NCI-H1417 treated with DMSO at 0.1 percent for 48 hours (cell line): ENCODE measurements around the gene H6PD.
A peak's percentile ranks its signal among the peaks of the same experiment; 100 is the strongest.

ENCODE experiments used
- DNase-seq: peaks from one replicate; lab custom pipeline; 2025; lab: John Stamatoyannopoulos, UW

H6PD gene

GRCh38 chr1:9234223-9235095, at the start of gene H6PD:
Gene H6PD (plus strand): TSS chr1:9234774. CDS start chr1:9244935, 10,161 bp downstream.
- DNase-seq = no peak

- no peak for DNase-seq
These were observed 48.3 kb upstream of the H6PD start for GRCh38 chr1:9186082-9186859.

GRCh38 chr1:9187004-9187403, 47.6 kb upstream of the H6PD start:
- DNase-seq = no peak

GRCh38 chr1:9190234-9190633, 44.3 kb upstream of the H6PD start:
- DNase-seq = no peak

DNA sequence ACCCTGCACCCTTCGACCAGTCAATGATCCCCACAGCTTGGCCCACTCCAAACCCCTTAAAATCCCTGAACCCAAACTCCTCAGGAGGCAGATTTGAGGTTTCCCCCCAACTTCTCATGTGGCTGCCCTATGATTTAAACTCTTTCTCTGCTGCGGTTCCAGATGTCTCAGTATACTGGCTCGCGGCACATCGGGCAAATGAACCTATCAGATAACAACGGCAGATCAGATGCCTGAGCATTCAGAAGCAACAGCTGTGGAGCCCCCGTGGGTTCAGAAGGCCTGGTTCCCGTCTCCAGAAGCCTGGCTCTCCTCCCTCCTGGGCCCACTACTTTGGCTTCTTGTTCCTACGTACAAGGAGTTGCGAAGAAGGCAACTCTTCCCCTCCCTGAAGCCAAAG, 43.3 kb upstream of the H6PD start:
- DNase-seq = no peak

GRCh38 chr1:9192578-9193232, 41.9 kb upstream of the H6PD start:
- no peak for DNase-seq

DNA sequence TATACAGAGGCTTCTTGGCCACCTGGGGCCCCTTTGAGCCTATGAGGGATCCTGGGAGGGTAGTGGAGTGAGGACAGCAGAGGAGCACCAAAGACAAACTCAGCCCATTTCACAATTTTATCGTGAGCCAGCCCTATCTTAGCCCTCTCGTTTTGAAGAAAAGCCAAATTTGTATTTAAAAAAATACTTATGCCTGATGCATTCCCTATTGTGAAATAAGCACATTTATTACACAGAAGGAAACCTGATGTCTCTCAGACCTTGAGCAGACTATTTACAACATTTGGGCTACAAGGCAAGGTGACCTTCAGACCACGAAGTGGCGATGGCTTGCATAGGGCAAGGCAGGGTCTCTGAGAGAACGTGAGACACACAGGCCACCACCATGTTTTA, 41.3 kb upstream of the H6PD start:
- DNase-seq = no peak

DNA sequence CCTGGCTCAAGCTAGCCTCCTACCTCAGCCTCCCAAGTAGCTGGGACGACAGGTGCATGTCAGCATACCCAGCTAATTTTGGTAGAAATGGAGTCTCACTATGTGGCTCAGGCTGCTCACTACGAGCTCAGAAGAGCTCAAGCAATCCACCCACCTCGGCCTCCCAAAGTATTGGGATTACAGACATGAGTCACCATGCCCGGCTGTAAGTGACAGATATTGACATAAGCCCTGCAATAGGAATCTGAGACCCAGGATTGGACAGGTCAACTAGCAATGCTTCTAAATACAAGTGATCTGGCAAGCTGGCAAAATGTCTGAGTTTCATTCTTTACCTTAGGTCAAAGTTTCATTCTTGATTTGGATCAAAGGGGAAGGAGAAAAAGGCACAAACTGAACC, 40.5 kb upstream of the H6PD start:
- no peak for DNase-seq

DNA sequence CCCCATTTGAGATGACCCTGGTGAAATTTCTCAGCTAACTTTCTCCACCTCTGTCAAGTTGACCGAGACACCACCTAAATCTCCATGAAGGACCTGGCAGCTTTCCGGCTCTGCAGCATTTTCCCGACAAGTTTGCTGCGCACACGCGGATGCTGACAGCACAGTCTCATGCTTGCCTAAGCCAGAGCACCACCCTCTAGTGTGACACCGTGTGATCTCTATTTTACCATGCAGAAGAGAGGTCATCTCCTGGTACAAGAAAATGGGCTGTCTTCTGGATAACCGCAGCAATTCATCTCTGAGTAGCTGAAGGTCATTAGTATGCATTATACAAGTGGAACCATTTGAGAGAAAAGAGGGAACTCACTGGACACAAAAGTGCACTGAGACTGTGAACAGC, 38.9 kb upstream of the H6PD start:
- no peak for DNase-seq

GRCh38 chr1:9196129-9197040, 38.2 kb upstream of the H6PD start:
- peak; percentile 7 for DNase-seq

DNA sequence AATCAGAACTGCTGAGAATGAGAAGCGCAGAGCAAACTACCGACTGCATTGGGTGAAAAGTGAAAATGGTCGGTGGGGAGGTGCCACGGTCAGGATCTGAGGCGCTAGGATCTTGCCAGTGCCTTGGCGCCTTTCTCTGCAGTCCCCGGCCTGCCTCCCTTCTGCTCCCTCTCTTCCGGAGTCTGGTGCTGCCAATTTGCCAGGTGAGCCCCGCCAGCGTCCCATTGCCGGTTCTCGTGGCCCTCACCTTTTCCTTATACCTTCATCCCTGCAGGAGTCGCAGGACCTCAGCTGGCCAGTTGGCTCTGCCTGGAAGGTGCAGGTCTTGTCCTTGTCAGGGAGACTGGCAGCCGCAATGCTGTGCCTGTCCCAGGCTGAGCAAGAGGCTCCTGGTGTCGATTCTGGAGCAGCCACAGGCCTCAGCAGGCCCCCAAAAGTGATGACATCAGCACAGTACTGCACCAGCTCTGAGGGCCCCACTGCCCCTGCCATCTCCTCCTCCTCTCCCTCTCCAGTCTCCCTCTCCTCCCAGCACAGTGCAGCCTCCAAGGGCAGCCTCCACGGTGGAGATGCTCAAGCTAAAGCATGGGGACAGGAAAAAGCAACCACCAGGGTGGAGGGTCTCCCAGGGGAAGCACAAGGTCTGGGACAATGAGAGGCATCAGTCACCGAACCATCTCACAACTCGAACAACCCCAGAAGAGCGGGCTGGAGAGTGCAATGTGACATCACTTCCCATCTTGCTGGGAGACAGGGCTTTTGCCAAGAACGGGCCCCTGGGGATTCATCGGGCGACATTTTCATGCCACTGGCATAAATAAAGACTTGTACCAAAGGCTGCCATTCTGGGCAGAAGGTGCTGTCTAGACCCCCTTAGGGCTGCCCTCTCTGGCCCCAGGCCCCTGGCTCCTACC, 37.1 kb upstream of the H6PD start:
- no peak for DNase-seq

- DNase-seq = no peak
These were observed 35.8 kb upstream of the H6PD start for GRCh38 chr1:9198538-9199361.

GRCh38 chr1:9200441-9200840, 34.1 kb upstream of the H6PD start:
- no peak for DNase-seq

DNA sequence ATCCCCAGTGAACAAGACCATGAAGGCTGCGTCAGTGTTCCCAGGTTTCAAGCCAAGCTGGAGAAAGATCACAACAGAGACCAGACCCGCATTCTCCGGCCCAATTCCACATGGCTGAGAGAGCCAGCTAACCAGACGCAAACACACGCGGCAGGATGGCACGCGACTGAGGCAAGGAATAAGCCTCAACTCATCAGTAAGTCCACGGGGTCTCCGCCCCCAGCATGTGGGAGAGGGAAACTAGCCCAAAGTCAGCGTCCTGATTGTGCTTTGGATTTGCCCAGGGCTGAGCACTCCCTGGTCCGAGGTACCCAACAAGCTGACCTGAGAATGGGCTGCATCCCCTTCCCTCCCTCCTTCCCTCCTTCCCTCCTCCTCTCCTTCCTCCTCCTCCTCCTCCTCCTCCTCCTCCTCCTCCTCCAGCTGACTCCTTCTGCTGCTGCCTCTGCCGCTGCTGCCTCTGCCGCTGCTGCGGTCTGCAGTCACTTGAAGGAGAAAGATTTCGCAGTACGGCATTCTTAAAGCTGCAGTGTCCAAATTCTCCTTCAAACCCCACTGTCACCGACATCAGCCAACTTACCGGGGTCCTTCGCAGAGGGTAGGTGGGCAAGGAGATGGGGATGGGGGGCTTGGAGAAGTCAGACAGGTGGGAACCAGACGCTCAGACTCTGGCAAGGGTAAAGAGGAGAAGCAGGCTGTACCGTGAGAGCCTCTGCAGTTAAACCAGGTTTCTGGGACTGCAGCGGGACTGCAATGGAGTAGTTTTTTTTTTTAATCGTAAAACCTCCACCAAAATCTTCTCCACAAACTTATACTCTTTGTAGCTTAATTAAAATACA, 33.0 kb upstream of the H6PD start:
- DNase-seq = no peak

- no peak for DNase-seq
These were observed 32.2 kb upstream of the H6PD start for GRCh38 chr1:9202240-9202870.

DNA sequence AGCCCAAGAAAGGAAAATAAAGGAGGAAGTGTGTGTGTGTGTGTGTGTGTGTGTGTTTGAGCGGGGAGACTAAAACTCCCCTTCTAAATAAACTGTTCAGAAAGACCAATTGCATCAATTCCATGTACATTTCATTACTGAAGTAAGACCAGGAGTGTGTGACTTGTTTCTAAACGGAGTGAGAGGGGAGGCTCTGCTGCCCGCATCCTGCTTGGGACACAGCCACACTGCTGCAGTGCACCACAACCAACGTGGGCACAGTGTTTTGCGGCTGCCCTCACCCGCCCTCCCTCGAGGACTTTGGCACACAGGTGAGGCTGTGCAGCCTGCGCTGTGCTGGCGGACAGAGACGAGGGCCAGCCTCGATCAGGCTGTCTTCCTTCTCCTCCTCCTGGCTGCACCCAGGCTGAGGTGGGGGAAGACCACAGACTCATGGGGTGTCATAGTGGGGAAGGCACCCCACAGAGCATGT, 31.0 kb upstream of the H6PD start:
- no peak for DNase-seq

DNA sequence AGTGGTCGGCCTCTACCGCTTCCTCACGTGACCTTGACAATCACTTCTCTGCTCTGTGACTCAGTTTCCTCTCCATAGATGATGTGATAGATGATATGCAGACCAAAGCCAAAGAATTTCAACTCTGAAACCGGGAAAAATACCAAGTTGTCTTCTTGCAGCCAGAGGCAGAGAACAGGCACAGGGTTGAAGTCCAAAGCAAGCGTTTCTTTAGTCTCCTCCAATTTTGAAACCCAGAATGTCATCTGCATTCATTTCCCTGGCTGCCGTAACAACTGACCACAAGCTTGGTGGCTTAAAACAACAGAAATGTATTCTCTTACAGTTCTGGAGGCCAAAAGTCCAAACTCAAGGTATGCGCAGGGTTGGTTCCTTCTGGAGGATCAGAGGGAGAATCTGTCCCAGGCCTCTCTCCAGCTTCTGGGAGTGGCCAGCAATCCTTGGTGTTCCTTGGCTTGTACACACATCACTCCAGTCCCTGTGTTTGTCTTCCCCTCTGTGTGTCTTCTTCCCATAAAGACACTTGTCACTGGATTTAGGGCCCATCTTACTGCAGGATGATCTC, 30.3 kb upstream of the H6PD start:
- no peak for DNase-seq

DNA sequence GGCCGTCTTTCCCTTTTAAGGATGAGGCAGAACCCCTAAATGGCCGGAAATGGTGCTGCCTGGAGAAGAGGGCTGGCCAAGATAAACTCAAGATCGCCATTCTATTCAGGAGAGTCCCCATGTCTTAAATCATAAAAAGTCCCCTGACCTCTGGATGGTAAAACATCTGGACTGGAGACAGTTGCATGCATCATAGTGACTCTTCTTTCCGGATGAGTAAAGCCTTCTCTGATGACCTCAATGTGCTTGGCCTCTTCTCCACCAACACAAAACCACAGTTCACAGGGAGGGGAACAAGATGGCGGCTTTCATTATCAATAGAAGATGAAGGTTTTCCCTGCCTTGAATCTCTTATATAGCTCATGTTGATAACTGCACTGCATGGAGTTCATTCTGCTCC, 27.5 kb upstream of the H6PD start:
- no peak for DNase-seq
